Right lobe of liver (tissue), 4 donors: ENCODE measurements around the gene CACNA2D4.

Experiments
- POLR2A ChIP-seq: fragments of 450-650 bp; IDR thresholded peaks from one replicate; pipeline ENCODE4 v1.6.1; 2017; ENCODE audit warnings: antibody characterized with exemption, mild to moderate bottlenecking
- TF ChIP-seq, protein P1 (sequence below), 4 donors: fragments of 200-600 bp in 3 of 4; fragments of 450-650 bp in 1 of 4; IDR thresholded peaks; one replicate each; pipeline versions ENCODE4 v1.5.1 to v1.8.0; 2016 to 2022; ENCODE audit warnings: antibody characterized with exemption in 4 of 4, mild to moderate bottlenecking in 2 of 4
- donor health status: DM: no; HTN: no; CAD: no.
- donor health status: DM: no; HTN: no; CAD: no.
- donor health status: DM: no; HTN: yes; CAD: no.

DNA sequence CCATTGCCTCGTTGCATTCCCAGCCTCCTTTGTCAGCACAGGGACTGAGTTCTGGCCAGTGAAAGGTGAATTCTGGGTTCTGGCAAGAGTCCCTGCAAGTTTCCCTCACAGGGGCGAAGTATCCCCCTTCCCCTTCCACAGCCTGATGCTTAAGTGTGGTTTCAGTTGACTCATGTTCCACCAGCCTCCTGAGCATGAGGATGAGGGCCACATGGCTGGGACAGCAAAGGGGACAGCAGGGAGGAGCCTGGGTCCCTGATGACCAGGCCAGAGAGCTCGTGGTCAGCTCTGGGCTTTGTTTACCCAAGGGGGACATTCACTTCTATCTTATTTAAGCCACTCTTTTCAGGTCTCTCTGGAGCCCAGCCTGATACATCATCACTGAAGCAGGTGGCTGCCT is 36.5 kb downstream of the CACNA2D4 start:
- TF ChIP-seq, protein P1, sequence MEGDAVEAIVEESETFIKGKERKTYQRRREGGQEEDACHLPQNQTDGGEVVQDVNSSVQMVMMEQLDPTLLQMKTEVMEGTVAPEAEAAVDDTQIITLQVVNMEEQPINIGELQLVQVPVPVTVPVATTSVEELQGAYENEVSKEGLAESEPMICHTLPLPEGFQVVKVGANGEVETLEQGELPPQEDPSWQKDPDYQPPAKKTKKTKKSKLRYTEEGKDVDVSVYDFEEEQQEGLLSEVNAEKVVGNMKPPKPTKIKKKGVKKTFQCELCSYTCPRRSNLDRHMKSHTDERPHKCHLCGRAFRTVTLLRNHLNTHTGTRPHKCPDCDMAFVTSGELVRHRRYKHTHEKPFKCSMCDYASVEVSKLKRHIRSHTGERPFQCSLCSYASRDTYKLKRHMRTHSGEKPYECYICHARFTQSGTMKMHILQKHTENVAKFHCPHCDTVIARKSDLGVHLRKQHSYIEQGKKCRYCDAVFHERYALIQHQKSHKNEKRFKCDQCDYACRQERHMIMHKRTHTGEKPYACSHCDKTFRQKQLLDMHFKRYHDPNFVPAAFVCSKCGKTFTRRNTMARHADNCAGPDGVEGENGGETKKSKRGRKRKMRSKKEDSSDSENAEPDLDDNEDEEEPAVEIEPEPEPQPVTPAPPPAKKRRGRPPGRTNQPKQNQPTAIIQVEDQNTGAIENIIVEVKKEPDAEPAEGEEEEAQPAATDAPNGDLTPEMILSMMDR (IDR thresholded peaks at IDR 0.05) = no peak
- no peak for TF ChIP-seq POLR2A
